GDM1 (cell line): ENCODE results near the gene ATXN3L.
A peak's percentile ranks its signal among the peaks of the same experiment; 100 is the strongest.
"Not testable (repeated sequence)": the region's sequence is repeated elsewhere in the genome, so short reads cannot be mapped to it uniquely, and the experiment has no call there.

Experiments
- DNase-seq: peaks from one replicate; lab custom pipeline; 2025; lab: John Stamatoyannopoulos, UW

ATXN3L gene

GRCh38 chrX:13305108-13305507 lies 14.7 kb downstream of the ATXN3L start:
- DNase-seq, result no peak

DNA sequence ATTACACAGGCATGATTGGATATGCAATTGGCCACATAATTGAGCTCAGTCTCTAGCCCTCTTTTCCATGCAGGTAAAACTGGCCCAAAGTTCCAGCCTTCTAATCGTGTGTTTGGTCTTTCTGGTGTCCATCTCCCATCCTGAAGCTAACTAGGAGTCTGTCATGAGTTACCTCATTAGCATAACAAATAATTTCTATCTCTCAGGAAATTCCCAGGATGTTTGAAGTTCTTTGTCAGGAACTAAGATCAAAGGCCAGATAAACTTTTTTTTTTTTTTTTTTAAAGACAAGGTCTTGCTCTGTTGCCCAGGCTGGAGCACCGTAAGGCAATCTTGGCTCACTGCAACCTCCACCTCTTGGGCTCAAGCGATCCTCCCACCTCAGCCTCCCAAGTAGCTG lies 15.8 kb downstream of the ATXN3L start:
- DNase-seq, result no peak

- DNase-seq, result not testable (repeated sequence)
Measured at GRCh38 chrX:13303248-13303647, 16.6 kb downstream of the ATXN3L start.

DNA sequence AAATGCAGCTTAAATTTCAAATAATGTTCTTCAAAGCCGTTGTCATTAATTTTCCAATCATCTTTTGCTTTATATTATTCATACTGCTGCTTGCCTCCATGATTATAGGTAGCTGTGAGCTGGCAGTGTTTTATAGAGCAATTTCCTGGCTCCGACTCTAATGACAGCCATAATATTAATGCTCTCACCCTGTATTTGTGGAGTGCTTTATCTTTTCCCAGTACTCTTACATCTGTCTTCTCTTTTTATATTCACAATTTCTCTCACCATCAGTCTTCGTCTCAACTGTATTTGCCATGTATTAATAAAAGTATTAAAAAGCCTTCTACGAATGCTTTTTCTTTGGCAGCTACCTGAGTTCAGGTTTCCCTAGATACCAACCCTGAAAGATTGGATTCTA lies 21.0 kb downstream of the ATXN3L start:
- no peak for DNase-seq

GRCh38 chrX:13295841-13296240 lies 24.0 kb downstream of the ATXN3L start:
- no peak for DNase-seq

- no peak for DNase-seq
Measured at GRCh38 chrX:13293700-13294099, 26.2 kb downstream of the ATXN3L start.

- no peak for DNase-seq
Measured at GRCh38 chrX:13290891-13291614, 28.8 kb downstream of the ATXN3L start.

DNA sequence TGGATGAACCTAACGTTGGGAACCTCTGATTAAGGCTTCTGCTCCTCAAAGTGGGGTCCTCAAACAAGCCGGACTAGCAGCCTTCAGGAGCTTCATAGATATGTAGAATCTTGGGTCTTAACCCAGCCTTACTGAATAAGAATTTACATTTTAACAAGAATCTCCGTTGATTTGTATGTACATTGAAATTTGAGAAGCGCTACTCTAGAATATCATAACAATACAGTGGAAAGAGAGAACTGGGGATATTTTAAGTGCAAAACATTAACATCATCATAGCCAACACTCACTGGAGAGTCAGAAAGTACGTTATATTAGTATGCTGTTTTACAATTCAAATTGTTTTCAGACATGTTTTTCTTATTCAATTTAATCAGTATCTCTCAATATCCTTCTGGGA lies 31.2 kb downstream of the ATXN3L start:
- no peak for DNase-seq

DNA sequence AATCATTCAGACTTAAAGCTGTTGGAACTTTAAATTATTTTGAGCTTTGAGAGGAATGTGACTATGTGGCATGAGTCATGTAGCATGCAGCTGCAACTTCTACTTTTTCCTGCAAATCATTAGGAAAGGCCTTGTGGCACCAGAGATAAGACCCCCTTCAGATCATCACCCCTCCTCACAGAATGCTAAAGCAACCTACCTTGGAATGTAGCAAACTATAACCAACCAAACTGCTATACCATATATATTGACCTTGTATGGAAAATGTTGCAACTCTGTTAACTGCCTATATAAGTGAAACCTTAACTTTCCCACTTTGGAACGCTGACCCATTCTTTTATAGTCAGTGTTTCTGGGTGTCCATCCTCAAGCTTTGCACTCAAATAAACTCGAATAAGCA lies 32.0 kb downstream of the ATXN3L start:
- peak; percentile 2 for DNase-seq

DNA sequence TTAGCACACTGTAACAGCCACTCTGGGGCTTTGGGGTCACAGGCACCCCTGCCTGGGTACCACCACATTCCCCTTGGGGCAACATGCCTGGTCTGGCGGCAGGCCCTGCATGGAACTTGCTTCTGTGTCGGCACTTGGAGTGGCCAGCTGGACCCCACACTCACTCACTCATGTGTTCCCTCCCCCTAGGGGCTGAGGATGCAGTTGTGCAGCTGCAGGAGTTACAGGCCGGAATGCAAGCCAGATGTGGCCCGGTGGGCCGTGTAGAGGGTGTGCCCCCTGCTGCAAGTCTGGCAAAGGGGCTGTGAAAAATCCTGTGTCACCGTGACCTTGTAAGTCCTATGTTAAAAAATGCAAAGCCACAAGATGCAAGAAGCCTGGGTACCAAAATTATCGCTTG lies 34.2 kb downstream of the ATXN3L start:
- no peak for DNase-seq

DNA sequence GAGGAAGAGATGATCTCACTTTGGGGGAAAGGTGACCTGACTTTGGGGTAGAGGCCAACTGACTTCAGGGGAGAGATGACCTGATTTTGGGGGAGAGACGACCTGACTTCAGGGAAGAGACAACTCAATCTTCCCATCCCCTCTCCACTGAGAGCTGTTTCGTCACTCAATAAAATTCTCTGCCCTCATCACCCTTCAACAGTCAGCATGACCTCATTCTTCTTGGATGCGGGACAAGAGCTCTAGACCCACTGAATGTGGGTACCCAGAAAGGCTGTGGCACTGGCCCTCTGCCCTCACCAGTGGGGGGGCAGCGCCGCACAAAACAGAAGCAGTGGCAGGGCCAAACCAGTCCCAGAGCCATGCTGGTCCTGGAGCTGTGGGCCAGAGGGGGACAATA lies 34.6 kb downstream of the ATXN3L start:
- DNase-seq, result no peak

DNA sequence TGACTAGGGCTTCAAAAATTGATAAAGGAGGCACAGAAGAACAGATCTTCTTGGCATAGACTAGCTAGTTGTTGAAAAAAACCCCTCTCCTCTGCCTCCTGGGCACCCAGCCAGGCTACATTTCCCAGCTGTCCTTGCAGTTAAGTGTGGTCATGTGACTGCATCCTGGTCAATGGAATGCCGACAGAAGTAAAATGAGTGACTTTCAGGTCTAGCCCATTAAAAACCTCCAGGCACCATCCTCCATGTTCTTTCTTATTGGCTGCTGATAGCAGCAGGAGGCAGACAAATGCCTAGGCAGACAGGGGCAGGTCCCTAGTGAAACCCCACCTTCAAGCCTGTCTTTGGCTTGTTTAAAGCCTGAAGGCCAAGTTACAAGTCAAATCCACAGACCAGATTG lies 35.3 kb downstream of the ATXN3L start:
- no peak for DNase-seq

DNA sequence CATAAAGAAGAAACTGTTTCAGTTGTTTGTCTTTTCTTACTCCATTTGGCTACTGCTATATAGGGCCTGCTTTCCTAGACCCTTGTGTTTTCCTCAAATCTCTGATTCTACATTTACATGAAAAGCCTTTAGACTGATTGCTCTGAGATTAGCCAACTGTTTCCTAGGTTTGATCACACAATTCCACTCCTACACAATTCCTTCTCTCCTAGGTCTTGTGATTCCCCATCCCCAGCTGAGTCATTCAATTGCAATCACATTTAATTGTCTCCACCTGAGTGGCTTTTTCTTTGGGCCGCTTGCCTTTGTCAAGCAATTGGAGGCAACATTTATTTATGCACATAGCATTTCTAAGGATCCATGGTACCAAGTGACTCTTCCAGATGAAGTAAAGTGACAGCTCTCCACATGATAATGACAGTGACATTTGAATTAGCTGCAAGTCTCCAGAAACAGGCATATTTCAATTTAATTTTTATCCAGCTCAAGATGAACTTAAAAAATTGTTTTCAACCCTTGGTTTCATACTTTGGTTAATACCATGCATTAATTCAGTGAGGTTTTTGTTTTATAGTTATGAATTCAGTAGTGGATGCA lies 35.8 kb downstream of the ATXN3L start:
- no peak for DNase-seq

- peak; percentile 40 for DNase-seq
Measured at GRCh38 chrX:13283512-13283911, 36.3 kb downstream of the ATXN3L start.

GRCh38 chrX:13281289-13281688 lies 38.6 kb downstream of the ATXN3L start:
- no peak for DNase-seq

GRCh38 chrX:13279279-13280018 lies 40.4 kb downstream of the ATXN3L start:
- no peak for DNase-seq

GRCh38 chrX:13277539-13277938 lies 42.3 kb downstream of the ATXN3L start:
- DNase-seq, result no peak

DNA sequence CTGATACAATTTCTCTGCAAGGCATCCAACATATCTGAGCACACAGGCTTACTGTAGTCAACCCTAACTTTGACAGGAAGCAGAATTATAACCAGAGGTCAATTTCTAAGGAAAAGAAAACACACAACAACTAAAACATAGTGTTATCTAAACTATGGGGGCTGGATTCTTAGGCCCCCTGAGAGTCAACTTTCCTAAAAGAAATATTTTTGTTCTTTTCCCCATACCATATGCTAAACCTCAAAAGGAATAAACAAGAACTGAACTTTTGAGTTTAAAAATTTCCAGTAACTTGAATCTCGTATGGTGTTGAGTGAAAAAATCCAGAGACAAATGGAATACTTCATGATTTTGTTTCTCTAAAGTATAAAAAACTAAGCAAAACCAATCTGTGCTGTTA lies 42.9 kb downstream of the ATXN3L start:
- no peak for DNase-seq

DNA sequence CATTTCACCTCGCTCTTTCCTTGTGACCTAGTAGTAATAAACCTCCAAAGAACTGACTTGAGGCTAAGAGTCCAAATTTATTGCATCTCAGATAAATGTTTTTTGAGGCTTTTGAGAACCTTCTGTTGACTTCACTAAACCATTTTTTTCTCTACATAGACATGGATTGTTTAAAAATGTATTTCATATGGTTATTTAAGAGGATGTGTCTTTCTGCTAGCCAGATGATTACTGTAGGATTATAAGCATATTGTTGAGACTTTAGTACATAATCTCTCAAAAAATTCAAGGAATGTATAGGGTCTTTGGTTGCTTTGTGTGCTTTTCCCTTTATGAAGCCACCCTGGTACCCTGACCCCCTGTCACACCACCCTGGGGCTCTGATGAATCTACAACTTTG lies 44.8 kb downstream of the ATXN3L start:
- no peak for DNase-seq

GRCh38 chrX:13272426-13272825 lies 47.4 kb downstream of the ATXN3L start:
- DNase-seq, result no peak

DNA sequence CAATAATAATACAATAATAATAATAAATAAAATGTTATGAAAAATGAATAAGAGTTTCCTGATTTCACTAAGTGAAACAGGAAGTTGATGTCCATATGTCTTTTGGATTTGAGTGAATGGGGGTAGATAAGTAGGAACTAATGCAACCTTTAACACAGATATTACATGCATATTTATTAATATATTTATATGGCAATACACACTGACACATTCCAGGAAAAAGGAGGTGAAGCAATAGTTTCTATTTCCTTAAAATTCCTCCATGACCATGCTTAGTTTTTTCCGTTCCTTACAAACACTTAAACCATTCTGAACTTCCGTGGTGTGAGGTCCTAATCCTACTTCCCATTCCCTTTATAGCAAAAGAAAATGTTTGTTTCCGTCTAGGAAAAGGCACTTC lies 48.3 kb downstream of the ATXN3L start:
- DNase-seq, result no peak

- DNase-seq, result no peak
Measured at GRCh38 chrX:13270360-13270759, 49.5 kb downstream of the ATXN3L start.

DNA sequence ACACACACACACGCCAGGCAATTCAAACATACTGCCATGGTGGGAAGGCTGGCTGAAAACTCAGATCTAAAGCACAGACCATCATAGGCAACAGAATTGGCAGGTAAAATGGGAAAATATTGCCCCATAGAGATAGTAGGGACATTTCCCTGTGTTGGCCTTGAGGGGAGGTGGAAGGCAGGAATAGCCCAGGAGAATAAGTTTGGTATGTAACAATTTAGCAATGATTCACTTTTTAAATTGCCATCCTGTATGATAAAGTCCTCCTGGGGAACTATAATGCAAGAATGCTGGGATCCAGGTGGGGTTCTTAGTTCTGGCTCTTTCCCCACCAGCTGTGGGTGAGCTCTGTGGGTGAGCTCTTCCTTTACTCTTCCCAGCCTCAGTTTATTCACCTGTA lies 51.0 kb downstream of the ATXN3L start:
- no peak for DNase-seq
